Amniotic epithelial cell (primary cell): ENCODE data around the gene ADD2.

Experiments
- DNase-seq: peaks from one replicate; pipeline ENCODE4 v3.0.0-alpha.2; 2010; ENCODE audit warnings: low read depth

Gene ADD2

GRCh38 chr2:70670202-70670601 is 97.8 kb downstream of the ADD2 start:
- no peak for DNase-seq

DNA sequence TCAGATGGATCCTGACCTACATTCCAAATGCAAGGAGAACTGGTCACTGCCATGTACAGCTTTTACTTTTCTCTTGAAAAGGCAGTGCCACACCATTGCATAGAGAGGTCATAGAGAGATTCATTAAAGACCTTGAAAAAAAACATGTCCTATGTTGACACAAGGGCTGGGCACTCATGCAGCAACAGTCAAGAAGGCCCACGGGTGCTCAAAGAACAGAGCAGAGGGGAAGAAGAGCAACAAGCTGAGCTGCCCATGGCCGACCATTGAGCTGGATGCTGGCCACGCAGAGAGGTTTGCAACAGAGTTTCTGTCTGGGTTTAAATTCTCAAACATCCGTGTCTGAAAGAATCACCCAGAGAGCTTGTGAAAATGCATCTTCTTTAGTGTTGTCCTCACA is 99.1 kb downstream of the ADD2 start:
- no peak for DNase-seq

DNA sequence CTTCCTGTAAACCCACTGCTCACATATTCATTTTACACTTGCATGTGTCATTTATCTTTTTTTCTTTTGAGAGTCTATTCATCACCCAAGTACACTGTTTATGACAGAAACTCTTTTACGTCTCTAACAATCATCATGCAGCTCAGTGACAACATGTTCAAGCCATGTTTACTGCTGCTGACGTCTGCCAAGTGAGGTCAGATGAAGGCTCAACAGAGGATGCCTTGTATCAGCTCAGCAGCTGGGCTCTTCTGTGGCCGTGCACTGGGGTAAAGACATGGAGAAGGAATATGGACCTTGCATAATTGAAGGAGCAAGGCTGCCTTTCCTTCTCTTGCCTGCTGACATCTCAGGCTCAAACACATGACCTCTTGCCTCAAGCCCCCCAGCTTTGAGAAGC is 99.6 kb downstream of the ADD2 start:
- no peak for DNase-seq

DNA sequence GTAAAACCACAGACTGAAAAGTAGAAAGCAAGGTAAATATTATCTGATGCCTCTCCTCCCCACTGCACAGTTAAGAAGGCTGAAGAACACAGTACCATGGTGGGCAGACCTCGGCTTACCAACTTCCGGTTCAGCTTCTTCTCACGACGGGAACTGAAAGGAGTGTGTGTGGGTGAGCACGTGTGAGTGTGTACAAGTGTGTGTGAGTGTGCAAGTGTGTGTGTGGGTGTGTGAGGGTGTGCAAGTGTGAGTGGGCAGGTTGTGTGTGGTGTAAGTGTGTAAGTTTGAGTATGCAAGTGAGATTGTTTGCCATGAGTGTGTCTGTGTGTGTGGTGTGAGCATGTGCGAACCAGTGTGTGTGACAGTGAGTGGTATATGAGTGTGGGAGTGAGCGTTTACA is 103.5 kb downstream of the ADD2 start:
- DNase-seq = no peak

DNA sequence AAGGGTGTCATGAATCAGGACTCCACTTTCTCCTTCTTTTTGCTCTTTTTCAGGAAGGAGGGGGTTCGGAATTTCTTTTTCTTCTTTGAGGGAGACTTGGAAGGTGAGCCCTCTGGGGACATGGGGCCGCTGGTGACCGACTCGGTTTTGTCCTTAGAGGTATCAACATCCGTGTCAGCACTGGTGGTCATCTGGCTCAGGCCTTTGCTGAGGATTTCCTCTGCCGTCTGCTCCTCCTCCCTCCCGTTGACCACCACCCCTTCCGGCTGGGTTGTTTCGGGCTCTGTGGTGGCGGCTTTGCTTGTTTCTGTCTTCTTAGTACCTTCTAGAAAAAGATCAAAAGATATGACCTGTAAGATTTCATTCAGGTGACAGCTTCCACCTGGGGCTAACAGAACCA is 104.6 kb downstream of the ADD2 start:
- no peak for DNase-seq

DNA sequence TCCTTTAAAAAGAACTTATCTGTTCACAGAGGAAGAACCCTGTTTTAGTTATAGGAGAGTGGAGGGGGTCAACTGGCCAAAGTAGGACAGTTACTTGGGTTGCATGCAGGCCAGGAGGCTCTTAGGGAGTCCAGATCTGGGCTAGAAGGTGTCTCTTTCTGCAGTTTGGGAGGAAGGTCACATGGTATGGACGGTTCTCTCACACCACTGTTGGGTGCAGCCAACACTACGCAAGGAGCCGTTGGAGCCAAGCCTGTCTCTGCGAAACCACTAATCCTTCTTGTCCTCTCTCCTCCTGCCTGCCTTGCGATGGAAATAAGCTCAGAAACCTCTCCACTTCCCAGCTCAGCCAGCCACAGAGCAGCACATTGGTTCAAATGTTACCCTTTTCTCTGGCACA is 108.4 kb downstream of the ADD2 start:
- no peak for DNase-seq

DNA sequence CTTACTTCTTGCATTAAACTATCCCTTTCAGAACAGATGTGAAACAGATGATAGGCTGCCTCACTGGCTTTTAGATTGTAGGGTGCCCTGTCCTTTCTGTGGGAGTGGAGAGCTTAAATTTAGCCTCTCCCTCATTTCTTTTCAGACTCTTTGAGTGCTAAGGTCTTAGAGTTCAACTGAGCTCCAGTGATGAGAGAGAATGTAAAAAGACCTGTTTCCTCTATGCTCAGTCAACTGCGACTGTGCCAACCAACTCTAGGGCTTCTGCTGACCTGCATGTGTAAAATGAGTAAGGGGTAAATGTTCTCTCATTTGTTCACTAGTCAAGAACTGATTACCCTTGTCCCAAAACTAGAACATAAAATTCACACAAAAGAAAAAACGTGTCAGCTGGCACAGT is 109.5 kb downstream of the ADD2 start:
- DNase-seq = no peak

DNA sequence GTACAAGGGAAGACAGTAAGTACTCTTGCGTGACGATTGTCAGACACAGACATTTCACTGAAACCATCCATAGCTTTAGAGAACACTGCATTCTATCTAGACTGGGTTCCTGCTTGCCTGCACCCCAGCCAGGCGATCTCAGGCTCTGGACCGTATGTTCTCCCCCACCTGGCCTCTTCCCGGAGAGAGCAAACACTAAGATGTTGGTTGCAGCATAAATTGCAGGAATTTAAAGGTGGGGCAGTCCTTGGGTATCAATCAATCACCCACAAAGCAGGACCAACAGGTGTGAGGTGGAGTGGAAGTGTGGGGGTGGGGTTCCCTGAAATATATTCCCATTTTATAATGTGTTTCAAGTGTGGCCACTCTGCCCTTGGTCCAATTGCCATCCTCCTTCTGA is 110.8 kb downstream of the ADD2 start:
- DNase-seq = no peak

DNA sequence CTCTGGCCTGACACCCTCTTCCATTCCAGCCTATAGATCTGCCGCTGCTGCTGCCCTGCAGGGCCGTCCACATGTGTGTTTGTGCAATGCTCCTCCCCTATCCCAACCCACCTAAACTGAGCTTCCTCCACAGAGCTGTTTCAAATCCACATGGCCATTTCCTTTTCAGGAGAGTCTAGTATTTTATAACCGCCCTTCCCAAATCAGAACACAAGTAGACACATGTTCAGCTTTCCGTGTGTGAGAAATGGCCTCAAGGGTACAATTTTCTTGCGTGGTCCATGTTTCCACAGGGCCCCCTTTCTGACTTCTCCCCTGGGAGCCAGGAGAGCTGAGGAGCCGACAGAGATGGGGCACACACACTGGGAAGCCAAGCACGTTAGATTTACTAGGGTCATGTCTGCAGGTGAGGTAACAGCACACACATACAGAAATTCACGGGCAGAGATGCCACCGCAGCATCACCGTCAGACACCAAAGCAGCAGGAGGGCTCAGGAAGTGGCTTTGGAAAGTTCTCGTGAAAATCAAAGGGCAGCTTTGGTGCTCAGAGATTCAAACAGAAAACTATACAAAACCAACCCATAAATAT is 111.5 kb downstream of the ADD2 start:
- no peak for DNase-seq

DNA sequence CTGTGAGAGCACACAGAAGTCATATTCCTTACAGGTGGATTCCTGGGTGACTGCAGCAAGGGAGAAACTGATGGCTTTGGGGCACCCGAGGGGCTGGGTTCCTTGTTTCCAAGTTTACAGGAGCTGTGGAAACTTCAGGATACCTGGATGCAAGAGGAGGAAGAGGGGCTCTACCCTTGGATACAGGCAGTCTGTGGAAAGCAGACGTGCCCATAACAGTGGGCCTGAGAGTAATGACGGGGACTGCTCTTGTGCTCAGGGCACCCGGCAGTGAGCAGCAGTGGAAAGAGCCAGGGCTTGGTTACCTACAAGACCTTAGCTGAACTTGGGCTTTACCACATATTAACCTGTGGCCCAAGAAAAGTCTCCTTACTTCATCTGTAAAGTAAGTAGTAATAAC is 112.2 kb downstream of the ADD2 start:
- no peak for DNase-seq

DNA sequence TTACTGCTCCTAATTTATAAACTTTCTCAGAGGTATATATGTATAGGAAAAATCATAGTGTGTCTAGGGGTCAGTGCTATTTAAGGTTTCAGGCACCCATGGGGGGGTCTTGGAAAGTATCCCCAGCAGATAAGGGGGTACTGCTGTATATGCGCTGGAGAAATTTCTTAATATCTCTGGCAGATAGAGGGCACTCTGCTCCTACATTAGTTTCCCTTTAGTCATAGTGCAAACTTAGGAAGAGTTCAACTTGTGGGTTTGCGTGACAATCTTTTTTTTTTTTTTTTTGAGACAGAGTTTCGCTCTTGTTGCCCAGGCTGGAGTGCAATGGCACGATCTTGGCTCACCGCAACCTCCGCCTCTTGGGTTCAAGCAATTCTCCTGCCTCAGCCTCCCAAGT is 112.8 kb downstream of the ADD2 start:
- DNase-seq = peak; percentile 12

- DNase-seq = no peak
These were observed 116.3 kb downstream of the ADD2 start for GRCh38 chr2:70651727-70652126.

GRCh38 chr2:70651014-70651413 is 117.0 kb downstream of the ADD2 start:
- no peak for DNase-seq

DNA sequence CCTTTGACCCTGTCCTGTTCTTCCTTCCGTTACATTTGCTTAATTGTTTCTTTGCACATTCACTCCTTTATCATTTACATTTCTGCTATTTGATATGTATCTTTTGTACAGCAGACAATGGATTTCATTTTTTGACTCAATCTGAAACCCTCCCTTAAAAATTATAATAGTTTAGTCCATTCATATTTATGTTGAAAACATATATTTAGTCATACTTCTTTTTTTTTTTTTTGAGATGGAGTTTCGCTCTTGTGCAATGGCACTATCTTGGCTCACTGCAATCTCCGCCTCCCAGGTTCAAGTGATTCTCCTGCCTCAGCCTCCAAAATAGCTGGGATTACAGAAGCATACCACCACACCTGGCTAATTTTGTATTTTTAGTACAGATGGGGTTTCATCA is 119.0 kb downstream of the ADD2 start:
- DNase-seq = no peak

GRCh38 chr2:70647873-70648481 is 120.0 kb downstream of the ADD2 start:
- DNase-seq = peak; percentile 42

GRCh38 chr2:70646420-70646818 is 121.6 kb downstream of the ADD2 start:
- DNase-seq = no peak

GRCh38 chr2:70645733-70646419 is 122.1 kb downstream of the ADD2 start:
- DNase-seq = no peak

DNA sequence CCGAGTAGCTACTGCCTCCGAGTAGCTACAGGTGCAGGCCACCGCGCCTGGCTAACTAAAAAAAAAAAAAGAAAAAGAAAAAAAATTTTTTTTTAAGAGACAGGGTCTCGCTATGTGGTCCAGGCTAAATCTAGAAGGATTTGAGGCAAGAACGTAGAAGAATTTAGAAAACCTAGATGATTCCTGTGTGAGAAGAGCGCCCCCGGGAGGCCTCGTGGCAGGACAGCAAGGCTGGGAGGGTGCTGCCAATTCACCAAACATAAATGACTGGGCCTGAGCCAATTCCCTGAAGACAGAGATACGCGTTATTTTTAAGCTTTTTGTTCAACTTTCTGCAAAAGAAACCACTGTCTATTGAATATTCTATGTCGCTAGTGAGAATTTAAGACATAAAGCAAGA is 124.3 kb downstream of the ADD2 start:
- no peak for DNase-seq

DNA sequence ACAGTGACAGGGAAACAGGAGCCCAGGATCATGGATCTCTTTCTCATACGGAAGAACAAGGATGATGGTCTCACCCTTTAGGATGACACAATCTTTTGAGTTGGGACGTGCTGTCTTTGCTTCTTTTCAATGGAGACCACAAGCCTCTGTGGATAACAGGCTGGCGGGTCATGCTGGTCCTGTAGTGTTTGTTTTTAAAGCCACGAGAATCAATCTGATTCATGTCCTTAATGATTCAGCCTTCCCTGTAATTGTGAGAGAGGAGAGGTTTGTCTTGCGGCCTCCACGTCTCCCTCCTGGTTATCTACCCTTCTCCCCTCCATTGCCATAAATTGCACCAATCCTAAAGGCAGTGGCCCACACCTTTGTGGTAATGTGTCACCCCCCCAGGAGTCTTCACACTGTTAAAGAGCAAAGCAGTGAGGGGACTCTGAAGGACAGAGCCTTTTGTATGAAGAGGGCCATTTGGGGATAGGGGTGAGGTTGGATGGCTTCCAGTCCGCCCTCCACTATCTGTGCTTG is 126.7 kb downstream of the ADD2 start:
- DNase-seq = no peak

DNA sequence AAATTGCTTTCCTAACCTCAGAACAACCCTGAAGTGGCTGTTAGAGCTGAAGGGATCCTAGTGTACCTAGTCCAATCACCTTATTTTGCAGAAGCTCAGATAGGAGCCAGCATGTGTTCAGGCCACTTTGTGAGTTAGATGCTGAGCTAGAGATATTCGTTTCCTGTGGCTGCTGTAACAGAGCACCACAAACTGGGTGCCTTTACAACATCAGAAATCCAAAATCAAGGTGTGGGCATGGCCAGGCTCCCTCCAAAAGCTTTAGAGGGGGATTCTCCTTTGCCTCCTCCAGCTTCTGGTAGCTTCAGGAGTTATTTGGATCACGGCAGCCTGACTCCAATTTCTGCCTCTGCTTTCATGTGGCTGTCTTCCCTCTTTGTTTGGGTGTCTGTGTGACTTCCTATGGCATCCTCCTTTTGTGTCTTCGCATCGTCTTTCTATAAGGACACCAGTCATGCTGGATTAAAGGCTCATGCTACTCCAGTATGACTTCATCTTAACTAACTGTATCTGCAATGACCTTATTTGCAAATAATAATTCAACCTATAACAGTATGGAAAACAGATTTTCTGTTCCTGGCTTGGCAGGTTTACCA is 128.1 kb downstream of the ADD2 start:
- DNase-seq = no peak

DNA sequence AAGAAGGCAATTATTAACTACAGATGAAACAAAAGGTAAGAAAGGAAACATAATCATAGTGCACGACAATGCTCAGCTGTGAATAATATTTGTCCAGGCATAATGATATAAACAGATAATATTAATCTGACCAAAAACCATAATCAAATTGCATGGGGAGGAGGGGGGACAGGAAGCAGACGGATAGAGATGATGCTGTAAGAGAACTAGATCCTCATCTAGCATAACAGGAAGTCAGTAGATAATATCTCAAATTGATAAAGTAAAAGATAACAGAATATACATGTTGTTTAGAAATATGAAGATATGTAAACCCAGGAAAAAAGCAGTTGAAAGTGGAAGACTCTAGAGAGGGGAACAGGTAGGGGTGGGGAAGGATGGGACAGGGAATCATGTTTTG is 129.4 kb downstream of the ADD2 start:
- no peak for DNase-seq

DNA sequence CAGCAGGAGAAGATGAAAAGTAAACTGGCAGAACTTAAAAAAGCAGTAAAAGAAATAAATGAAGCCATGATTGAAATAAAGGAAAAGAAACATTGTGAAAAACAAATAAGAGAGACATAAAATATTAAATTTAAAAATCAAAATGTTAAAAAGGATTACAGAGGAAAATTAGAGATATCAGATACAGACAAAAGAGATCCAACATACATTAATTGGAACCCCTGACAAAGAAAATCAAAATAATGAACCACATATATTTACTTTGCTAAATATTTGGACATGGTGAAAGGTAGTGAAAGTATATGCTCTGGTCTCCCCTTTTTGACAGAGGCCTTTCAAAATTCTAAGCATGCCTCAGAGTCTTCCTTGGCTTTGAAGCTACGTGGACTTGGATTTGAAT is 134.5 kb downstream of the ADD2 start:
- DNase-seq = no peak

- no peak for DNase-seq
These were observed 135.0 kb downstream of the ADD2 start for GRCh38 chr2:70632966-70633365.
